Tibial nerve (tissue), 4 donors: ENCODE results near the gene NUP188.

Experiments used
- CTCF ChIP-seq, 5 experiments: fragments of 200-600 bp in 3 of 5; fragments of 450-650 bp in 2 of 5; sonication (generic) in 3 of 5; IDR thresholded peaks; one replicate each; pipeline ENCODE4 v1.5.1; 2016 to 2019; ENCODE audit warnings: antibody characterized with exemption in 5 of 5, mild to moderate bottlenecking in 3 of 5, moderate library complexity in 2 of 5
- EP300 ChIP-seq, 2 donors: sonication (generic); formaldehyde crosslinking; IDR thresholded peaks; one replicate each; pipeline ENCODE4 v1.6.1; 2017; ENCODE audit warnings: antibody characterized with exemption in 2 of 2, mild to moderate bottlenecking in 1 of 2
- POLR2A ChIP-seq, 2 donors: fragments of 450-650 bp; IDR thresholded peaks; one replicate each; pipeline ENCODE4 v1.6.1; 2017; ENCODE audit warnings: antibody characterized with exemption in 2 of 2, mild to moderate bottlenecking in 2 of 2, moderate library complexity in 2 of 2

DNA sequence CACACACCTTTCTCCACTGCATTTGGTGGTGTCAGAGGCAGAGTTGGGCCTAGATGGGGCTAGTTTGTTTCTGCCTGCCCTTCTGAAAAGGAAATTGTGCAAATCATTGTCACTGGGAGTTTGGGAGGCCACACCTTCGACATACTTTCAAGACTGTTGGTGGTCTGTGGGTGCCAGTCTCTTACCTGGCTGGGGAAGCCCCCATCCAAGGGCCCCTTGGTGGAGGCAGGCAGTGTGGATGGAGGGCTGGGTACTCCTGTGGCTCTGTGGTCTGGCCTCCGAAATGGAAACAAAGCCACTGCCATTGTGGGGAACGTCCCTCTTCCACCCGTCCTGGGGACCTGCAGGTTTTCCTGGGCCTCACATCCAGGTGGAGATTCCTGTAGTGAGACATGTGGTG is 37.6 kb upstream of the NUP188 start:
- no peak for TF ChIP-seq CTCF (IDR thresholded peaks at IDR 0.05)
- no peak for TF ChIP-seq EP300 (IDR thresholded peaks at IDR 0.05)
- no peak for TF ChIP-seq POLR2A (IDR thresholded peaks at IDR 0.05)
